NT2/D1 (cell line): Measurements from ENCODE around the gene RAB3A.
A peak's percentile ranks its signal among the peaks of the same experiment; 100 is the strongest.

Experiments used
- DNase-seq: peaks from one replicate; pipeline ENCODE4 v3.0.0-alpha.2; 2011; ENCODE audit warnings: low read depth, low spot score
- H3K27me3 ChIP-seq: 2 replicates; pipeline ENCODE4 v1.6.0; 2011; ENCODE audit warnings: mild to moderate bottlenecking; ENCODE audit not compliant: insufficient read length, insufficient read depth
- H3K36me3 ChIP-seq: 2 replicates; pipeline ENCODE4 v1.6.1; 2011; ENCODE audit warnings: mild to moderate bottlenecking, low read length, mixed read lengths; ENCODE audit not compliant: insufficient read depth, insufficient read length
- H3K4me1 ChIP-seq: 2 replicates; pipeline ENCODE4 v1.5.1; 2011; ENCODE audit not compliant: insufficient read depth, insufficient read length
- H3K4me3 ChIP-seq: 2 replicates; pipeline ENCODE4 v1.5.1; 2011; ENCODE audit warnings: low read depth; ENCODE audit not compliant: insufficient read length
- H3K9ac ChIP-seq: 2 replicates; pipeline ENCODE4 v1.6.0; 2011; ENCODE audit warnings: low read depth; ENCODE audit not compliant: insufficient read length
- H3K9me3 ChIP-seq: 2 replicates; pipeline ENCODE4 v1.5.1; 2011; ENCODE audit warnings: mild to moderate bottlenecking, low read length; ENCODE audit not compliant: insufficient read depth
- SUZ12 ChIP-seq: IDR thresholded peaks from 2 replicates; pipeline ENCODE4 v1.6.1; 2011; ENCODE audit not compliant: insufficient read length, insufficient read depth; ENCODE audit errors: extremely low read depth
- YY1 ChIP-seq: IDR thresholded peaks from 2 replicates; pipeline ENCODE4 v1.6.1; 2011; ENCODE audit not compliant: insufficient read length, insufficient read depth
- ZNF274 ChIP-seq: IDR thresholded peaks from 2 replicates; pipeline ENCODE4 v1.6.1; 2011; ENCODE audit warnings: mild to moderate bottlenecking, low read depth, low read length

Gene RAB3A

GRCh38 chr19:18203408-18203862 lies 407 bp downstream of the RAB3A start:
- DNase-seq = no peak
- Histone ChIP-seq H3K9me3 (no peaks in the 10 kb centered on the region), H3K4me1 (peaks cover 10% of the 10 kb centered on the region), H3K36me3 (peaks cover 4% of the 10 kb centered on the region), H3K27me3 (peaks cover 9% of the 10 kb centered on the region), H3K9ac (peak overlapping the region; percentile 83), H3K4me3 (peak overlapping the region; percentile 91)
- TF ChIP-seq SUZ12 (no peak), YY1 (no peak), ZNF274 (no peak)

DNA sequence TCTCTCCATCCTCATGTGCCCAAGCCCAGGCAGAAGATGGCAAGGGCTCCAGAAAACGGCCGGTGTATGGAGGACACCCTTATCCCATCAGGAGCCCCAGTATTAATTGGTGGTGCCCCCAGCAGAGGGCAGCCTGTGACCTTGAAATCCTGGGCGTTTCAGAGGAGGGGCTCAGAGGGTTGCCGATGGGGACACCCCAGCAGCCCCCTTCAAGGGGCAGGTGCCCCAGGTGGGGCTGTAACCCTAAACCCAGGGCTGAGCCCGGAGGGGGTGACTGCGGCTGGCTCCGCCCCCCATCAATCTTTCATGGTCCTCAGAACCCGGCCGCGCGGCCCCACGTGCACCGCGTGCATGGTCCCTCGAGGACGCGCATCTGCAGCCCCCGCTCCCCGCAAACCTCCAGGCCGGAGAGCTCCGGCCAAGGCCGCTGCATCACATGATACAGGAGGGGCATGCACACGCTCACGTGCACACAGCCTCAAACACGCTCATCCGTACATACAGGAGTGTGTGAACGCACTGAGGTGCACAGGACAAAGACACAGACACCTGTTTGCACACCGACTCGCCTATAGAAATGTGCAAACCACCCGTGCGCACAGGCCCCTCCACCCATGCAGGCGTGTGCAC lies 949 bp downstream of the RAB3A start:
- Histone ChIP-seq H3K4me1 (peaks cover 8% of the 10 kb centered on the region), H3K36me3 (peaks cover 10% of the 10 kb centered on the region), H3K4me3 (peak overlapping the region; percentile 91), H3K27me3 (peaks cover 9% of the 10 kb centered on the region), H3K9ac (peak overlapping the region; percentile 83), H3K9me3 (no peaks in the 10 kb centered on the region)
- no peak for DNase-seq
- TF ChIP-seq SUZ12 (no peak), YY1 (no peak), ZNF274 (no peak)

DNA sequence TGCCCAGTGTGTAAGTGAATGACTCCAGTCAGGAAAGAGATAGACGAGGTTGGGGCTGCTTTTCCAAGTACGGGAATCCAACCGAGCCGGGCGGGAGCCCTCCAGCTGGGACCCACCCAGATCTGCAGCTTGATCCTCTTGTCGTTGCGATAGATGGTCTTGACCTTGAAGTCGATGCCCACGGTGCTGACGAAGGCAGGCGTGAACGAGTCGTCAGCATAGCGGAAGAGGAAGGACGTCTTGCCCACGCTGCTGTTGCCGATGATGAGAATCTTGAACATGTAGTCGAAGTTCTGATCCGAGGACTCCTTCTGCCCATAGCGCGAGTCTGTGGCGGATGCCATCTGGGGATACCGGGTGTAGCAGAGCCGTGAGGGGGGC lies 1.5 kb downstream of the RAB3A start:
- peaks cover 14% of the 10 kb centered on the region for H3K36me3 ChIP-seq
- peak overlapping the region; percentile 17 for H3K9ac ChIP-seq

GRCh38 chr19:18198374-18198773 lies 5.5 kb downstream of the RAB3A start:
- DNase-seq = no peak
- no peaks in the 10 kb centered on the region for H3K9me3 ChIP-seq
- peaks cover 12% of the 10 kb centered on the region for H3K4me1 ChIP-seq
- H3K4me3 ChIP-seq = no peak overlapping the region
- TF ChIP-seq SUZ12 (no peak), YY1 (no peak), ZNF274 (no peak)
- H3K9ac ChIP-seq = no peak overlapping the region
- peaks cover 7% of the 10 kb centered on the region for H3K27me3 ChIP-seq
- peaks cover 30% of the 10 kb centered on the region for H3K36me3 ChIP-seq

More for the DNA sequence above, 1.5 kb downstream of the RAB3A start:
- TF ChIP-seq YY1 (no peak), ZNF274 (no peak), SUZ12 (no peak)
- no peak for DNase-seq
- no peaks in the 10 kb centered on the region for H3K9me3 ChIP-seq
- peaks cover 9% of the 10 kb centered on the region for H3K27me3 ChIP-seq
- H3K4me3 ChIP-seq = no peak overlapping the region
- H3K4me1 ChIP-seq = peaks cover 8% of the 10 kb centered on the region

- H3K27me3 ChIP-seq = peaks cover 3% of the 10 kb centered on the region
- TF ChIP-seq SUZ12 (no peak), YY1 (no peak), ZNF274 (no peak)
- no peak overlapping the region for H3K9ac ChIP-seq
- no peak overlapping the region for H3K4me3 ChIP-seq
- DNase-seq = no peak
- peaks cover 30% of the 10 kb centered on the region for H3K36me3 ChIP-seq
- H3K9me3 ChIP-seq = no peaks in the 10 kb centered on the region
- peaks cover 8% of the 10 kb centered on the region for H3K4me1 ChIP-seq
Measured at GRCh38 chr19:18197941-18198340, 5.9 kb downstream of the RAB3A start.

- Histone ChIP-seq H3K36me3 (peaks cover 30% of the 10 kb centered on the region), H3K27me3 (no peaks in the 10 kb centered on the region)
Measured at GRCh38 chr19:18197306-18197705, 6.5 kb downstream of the RAB3A start.

DNA sequence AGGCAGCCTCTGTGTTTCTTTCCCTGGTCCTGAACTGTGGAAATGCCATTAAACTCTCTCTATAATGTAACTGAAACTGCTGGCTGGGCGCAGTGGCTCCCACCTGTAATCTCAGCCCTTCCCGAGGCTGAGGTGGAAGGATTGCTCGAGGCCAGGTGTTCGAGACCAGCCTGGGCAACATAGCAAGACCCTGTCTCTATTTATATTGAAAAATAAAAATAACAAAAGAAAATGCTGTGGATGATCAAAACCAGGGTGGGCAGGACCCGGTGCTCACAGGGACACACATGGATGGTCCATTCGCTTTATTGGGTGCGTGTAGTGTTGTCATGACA lies 7.4 kb downstream of the RAB3A start:
- Histone ChIP-seq H3K4me3 (no peak overlapping the region), H3K27me3 (no peaks in the 10 kb centered on the region), H3K9ac (no peak overlapping the region), H3K36me3 (peaks cover 30% of the 10 kb centered on the region), H3K4me1 (peaks cover 7% of the 10 kb centered on the region), H3K9me3 (no peaks in the 10 kb centered on the region)
- no peak for DNase-seq
- TF ChIP-seq YY1 (no peak), ZNF274 (no peak), SUZ12 (no peak)

More at GRCh38 chr19:18197306-18197705, 6.5 kb downstream of the RAB3A start:
- H3K4me3 ChIP-seq = no peak overlapping the region
- TF ChIP-seq YY1 (no peak), ZNF274 (no peak), SUZ12 (no peak)
- no peak for DNase-seq
- H3K4me1 ChIP-seq = peaks cover 7% of the 10 kb centered on the region
- H3K9me3 ChIP-seq = no peaks in the 10 kb centered on the region
- no peak overlapping the region for H3K9ac ChIP-seq

DNA sequence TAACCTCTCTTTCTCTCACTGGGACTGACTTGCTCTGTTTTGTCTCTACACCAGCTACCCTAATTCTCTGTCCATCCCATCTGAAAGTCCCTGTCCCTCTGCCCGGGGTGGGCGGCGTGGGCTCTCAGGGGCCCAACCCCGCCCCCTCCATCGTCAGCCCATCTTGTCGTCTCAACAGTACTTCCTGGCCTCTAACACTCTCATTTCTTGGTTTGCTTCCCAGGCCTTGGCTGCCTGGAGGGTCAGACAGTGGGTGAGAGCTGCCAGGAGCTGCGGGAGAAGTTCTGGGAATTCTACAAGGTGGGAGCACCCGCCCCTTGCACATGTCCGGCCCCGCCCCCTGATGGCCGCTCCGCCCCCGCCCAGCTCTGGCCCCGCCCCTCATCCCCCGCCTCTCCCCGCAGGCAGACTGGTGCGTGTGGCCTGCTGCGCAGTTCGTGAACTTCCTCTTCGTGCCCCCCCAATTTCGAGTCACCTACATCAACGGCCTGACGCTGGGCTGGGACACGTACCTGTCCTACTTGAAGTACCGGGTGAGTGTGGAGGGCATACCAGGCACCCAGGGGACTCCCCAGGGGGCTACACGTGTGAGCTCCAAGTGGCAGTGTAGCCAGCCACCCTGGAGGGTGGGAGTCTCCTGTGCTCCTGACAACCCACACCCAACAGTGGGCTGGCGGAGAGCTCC lies 9.1 kb downstream of the RAB3A start:
- TF ChIP-seq YY1 (no peak), SUZ12 (no peak), ZNF274 (no peak)
- Histone ChIP-seq H3K9me3 (no peaks in the 10 kb centered on the region), H3K36me3 (peaks cover 30% of the 10 kb centered on the region), H3K4me3 (peak overlapping the region; percentile 17), H3K9ac (peak overlapping the region; percentile 92), H3K27me3 (no peaks in the 10 kb centered on the region), H3K4me1 (peaks cover 7% of the 10 kb centered on the region)
- DNase-seq = no peak
